Fibroblast of the conjunctiva (primary cell): ENCODE data around the gene ACOT4.
A peak's percentile ranks its signal among the peaks of the same experiment; 100 is the strongest.
"Not testable (repeated sequence)": the region's sequence is repeated elsewhere in the genome, so short reads cannot be mapped to it uniquely, and the experiment has no call there.

Experiments used
- DNase-seq: peaks from one replicate; pipeline ENCODE4 v3.0.0-alpha.2; 2010; ENCODE audit warnings: low read depth

ACOT4 gene

DNA sequence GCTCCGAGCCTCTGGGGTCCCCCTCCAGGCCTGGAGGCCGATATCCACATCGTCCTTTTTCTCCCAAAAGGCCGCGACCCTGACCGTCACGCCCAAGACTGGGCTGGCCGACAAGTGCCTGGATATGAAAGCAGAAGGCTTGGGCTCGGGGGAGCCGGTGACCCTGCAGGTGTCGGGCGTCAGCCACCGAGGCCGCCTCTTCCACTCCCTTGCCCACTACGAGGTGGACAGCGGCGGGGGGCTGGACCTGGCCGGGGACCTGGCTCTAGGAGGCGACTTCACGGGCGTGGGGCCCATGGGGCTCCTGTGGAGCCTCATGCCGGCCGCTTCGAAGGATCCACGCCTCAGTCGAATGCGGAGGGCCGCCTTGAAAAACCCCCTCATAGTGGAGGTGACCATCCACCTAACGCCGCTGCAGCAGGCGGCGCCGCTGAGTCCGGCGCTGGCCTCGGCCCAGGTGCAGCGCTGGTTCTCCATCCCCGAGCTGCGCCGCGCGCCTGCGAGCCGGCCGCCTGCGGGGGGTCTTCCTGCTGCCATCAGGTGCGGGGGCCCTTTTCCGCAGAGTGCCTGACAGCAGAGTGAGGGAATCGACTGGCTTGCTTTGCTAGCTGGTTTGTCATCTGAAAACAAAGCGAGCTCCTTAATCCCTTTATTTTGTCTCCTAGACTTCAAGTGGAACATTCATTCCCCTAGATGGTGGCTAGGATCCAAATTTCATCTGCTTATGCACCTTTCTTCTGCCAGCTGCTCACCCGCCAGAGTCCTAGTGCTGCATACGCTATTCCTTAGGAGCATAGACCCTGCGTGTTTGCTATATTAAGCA is 42.5 kb downstream of the ACOT4 start:
- no peak for DNase-seq

DNA sequence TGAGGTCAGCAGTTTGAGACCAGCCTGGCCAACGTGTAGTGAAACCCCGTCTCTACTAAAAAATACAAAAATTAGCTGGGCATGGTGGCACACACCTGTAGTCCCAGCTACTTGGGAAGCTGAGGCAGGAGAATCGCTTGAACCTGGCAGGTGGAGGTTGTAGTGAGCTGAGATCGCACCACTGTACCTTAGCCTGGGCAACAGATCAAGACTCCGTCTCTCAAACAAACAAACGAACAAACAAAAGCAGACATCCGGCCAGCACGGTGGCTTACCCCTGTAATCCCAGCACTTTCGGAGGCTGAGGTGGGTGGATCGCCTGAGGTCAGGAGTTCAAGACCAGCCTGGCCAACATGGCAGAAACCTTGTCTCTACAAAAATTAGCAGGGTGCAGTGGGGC is 44.7 kb downstream of the ACOT4 start:
- DNase-seq: not testable (repeated sequence)

DNA sequence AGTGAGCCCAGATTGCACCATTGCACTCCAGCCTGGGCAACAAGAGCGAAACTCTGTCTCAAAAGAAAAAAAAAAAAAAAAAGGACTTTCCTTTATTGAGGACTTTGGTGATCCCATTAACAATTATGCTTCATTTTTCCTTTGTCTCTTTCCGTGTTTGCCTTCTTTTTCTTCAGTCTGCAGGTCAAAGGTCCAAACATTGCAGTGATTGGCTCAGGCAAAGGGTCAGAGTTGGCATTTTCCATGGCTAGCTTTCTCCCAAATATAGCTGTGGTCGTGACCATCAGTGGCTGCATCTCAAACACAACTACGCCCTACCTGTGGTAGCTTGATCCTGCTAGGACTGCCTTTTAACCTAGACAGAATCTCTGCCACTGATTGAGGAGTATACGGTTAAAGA is 46.2 kb downstream of the ACOT4 start:
- DNase-seq: no peak

DNA sequence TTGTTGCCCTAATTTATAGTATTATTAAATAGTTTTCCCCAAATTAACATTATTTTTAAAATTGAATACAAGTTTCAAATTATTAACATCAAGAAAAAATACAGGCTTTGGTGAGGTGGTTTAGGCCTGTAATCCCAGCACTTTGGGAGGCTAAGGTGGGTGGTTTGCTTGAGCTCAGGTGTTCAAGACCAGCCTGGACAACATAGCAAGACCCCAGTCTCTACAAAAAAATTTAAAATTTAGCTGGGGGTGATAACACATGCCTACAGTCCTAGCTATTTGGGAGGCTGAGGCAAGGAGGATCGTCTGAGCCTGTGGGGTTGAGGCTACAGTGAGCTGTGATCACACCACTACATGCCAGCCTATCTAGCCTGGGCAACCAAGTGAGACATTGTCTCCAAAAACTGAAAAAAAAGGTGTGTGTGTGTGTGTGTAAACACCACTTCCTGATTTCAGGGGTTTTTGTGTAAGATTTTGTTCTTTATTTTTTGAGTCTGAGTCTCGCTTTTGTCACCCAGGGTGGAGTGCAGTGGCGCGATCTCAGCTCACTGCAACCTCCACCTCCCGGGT is 49.2 kb downstream of the ACOT4 start:
- DNase-seq: no peak

DNA sequence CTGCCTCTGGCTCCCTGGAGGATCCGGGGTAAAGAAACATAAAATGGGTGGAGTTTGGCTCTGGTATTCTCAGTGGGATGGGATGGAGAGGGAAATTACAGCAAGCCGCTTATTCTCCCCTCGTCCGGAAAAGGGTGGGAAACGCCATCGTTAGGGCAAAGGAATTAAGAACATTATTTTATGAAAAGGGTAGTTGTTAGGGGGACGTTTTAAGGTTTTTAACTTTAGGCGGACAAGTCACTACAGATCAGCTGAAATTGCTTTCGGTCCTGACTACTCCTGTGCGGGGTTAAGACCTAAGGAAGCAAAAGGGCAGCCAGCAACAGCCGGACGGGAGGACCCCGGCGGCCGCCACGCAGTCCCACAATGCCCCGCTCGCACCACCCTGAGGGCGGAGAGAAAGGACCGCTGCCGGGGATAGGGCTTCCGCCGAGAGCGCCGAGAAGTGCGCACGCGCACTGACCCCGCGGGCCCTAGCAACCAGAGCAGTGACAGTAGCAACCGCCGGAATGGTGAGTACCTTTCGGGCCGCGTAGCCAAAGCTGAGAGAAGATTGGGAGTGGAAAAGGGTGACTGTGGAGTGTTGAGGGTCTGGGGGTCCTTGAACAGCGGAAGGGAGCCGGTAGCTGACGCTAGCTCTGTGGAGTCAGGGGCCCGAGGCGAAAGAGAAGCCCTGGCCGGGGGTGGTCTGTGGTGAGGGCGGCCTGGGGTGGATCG is 53.0 kb downstream of the ACOT4 start, which contains the start of gene DNAL1:
DNAL1 (plus strand) TSS at position 456 of the 717 bp plus-strand sequence; CDS start at position 510, 54 bp downstream.
- DNase-seq: peak; percentile 87

DNA sequence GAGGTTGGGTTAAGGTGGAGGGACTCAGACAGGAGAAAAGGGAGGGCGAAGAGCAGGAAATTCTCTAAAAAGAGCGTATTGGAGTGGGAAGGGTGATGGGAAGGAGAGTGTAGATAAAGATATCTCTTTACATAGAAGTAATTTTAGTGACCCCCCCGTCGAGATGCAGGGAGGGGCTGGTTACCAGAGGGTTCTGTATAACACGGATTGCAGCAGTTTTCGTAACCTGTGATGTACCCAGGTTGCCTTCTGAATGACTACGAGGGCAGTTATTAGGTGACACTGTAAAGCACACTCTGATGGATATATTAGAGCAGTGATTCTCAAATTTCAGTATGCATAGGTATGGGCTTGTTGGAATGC is 53.6 kb downstream of the ACOT4 start:
- no peak for DNase-seq
